ENCODE measurements around the gene VIPR2.
"Not testable (repeated sequence)": the region's sequence is repeated elsewhere in the genome, so short reads cannot be mapped to it uniquely, and the experiment has no call there.

Gene VIPR2

GRCh38 chr7:159088016-159088865, 56.4 kb downstream of the VIPR2 start:
- DNase-seq: peak; percentile 8

- DNase-seq: peak; percentile 5
These were observed 58.3 kb downstream of the VIPR2 start for GRCh38 chr7:159086301-159086925.

- DNase-seq: peak; percentile 11
These were observed 60.4 kb downstream of the VIPR2 start for GRCh38 chr7:159084069-159084801.

GRCh38 chr7:159083698-159084068, 61.0 kb downstream of the VIPR2 start:
- peak; percentile 4 for DNase-seq

DNA sequence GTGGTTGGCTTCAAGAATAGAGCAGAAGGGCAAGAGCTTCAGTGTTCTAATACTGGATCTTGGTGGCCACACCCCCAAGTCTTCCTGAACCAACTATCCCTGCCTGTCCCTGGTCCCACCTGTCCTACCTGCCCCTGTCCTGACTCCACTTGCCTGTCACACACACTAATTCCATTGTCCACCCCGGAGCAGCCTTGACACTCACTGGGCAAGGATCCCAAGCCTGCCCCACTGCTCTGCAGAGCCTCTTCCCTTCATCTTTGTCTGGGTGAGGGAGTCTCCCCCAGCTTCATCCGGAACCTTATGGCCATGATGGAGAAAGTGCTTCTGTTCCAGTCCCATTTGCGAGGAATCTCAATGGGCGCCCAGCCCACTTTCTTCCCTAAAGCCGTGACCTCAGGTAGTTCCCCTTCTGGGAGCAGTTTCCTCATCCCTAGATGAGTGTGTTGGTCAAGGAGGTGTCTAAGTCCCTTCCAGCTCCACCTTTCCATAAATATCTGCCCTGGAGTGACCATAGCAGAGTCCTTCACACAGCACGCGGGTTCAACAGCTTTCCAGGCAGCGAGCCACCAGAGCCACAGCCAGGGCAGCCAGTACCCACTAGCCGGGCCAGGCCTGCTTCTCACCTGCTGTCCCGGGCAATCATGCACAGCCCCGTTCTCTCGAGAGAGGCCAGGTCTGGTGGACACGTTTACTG, 61.5 kb downstream of the VIPR2 start:
- DNase-seq: peak; percentile 8

GRCh38 chr7:159082075-159082474, 62.6 kb downstream of the VIPR2 start:
- not testable (repeated sequence) for DNase-seq

DNA sequence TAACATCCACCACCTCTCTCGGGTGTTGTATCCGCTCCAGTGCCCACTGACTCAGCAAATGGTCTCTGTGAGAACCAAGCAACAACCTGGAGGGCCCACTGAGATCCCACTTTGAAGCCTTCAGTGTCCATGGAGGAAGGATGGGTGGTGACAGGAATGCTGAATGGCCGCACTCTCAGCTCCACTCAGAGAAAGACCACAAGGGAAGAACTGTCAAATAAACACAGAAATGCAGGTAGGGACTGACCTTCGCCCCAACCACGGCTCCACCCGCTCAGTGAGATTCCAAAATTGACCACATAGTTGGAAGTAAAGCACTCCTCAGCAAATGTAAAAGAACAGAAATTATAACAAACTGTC, 65.8 kb downstream of the VIPR2 start:
- no peak for DNase-seq

DNA sequence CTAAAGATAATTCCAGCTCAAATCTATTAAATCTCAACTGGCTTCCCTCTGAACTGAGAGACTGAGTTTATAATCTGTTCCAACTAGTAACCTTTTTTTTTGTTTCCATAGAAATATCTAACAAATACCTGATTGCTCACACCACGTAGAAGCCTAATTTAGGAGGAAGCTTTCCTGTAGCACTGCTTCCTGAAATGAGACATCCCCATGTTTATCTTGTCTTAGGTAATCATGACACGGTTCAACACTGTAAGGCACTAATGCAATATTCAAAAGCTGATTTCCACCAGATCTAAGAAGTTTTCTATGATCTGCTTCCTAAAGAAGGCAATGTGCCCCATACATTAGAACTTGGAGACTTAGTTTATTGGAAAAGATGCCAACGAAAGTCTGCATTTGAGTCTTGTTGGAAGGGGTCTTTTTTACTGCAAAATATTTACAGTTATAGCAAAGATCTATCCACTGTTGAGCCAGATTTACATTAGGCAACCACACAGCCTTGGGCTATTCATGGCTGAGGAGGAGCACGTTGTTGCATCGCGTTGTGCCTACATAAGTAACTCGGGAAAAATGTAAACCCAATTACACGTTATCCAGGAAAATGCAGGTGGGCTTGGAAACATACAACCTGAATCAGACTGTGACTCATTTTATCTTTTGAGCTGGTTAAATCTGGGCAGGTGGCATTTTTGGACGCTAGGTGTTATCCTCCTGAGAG, 66.3 kb downstream of the VIPR2 start:
- no peak for DNase-seq

DNA sequence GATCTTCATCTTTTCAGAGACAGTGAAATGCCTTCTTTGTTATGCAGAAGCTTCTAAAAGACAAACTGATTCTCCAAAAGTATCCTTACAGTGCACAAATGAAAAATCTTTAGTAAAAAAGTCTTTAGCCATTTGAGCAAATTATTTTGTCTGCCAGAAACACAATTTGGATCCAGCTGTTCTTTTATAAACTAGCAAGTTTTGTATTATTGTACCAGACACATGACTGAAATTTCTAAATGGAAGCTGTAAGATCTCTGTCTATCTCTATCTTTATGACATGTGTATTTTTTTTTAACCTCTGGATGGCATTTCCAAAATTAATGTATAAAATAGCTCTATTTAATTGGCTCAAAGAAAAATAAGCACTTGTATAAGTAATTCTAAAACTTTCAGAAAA, 68.3 kb downstream of the VIPR2 start:
- no peak for DNase-seq

GRCh38 chr7:159075563-159076238, 69.0 kb downstream of the VIPR2 start:
- no peak for DNase-seq

- no peak for DNase-seq
These were observed 73.4 kb downstream of the VIPR2 start for GRCh38 chr7:159071260-159071659.

GRCh38 chr7:159070431-159071148, 74.1 kb downstream of the VIPR2 start:
- DNase-seq: no peak

- DNase-seq: no peak
These were observed 75.7 kb downstream of the VIPR2 start for GRCh38 chr7:159068893-159069448.

- no peak for DNase-seq
These were observed 76.2 kb downstream of the VIPR2 start for GRCh38 chr7:159068488-159068811.

GRCh38 chr7:159067576-159068487, 76.8 kb downstream of the VIPR2 start:
- no peak for DNase-seq

DNA sequence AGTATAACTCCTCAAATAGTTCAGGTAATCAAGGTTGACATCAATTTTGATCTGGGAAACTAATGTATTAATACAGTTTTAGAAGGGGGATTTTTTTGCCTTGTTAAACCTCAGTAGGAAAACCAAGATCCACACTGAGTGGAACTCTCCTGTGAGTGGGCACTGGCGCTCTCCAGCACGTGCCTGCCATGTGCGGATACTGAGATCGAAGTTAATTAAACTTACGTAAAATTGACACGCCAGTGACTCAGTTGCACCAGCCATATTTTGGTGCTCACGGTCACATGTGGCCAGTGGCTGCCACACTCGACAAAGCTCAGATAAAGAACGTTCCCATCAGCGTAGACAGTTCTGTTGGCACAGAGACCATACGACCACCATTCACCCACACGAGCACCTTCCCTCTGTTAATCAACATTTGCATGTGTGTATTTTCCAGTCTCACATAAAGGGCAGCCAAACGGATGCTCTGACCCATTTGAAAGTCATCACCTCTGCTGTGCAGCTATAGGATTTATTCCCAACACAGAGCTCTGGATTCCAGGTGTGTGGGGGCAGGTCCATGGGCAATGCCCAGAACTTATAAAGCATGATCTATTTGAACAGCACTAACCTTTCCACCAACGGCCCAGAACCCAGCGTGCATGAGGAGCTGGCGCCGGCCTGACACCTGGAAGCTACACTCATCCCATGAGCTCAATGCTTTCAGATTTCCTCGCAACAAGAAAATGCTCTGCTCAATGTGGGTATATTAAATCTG, 77.7 kb downstream of the VIPR2 start:
- DNase-seq: no peak

GRCh38 chr7:159065852-159066480, 78.7 kb downstream of the VIPR2 start:
- no peak for DNase-seq

- no peak for DNase-seq
These were observed 79.7 kb downstream of the VIPR2 start for GRCh38 chr7:159064816-159065510.

All from activated T-cell treated with anti-CD3 and anti-CD28 coated beads, Interleukin-2, amount 50 U/mL, for 1 hour (primary cell).